HepG2 (cell line): Measurements from ENCODE around the gene MT1F. TPM values are rescaled to one million over a fixed set of nuclear protein-coding genes. Genes with fewer than 3 reads are reported as not detected.
A peak's percentile ranks its signal among the peaks of the same experiment; 100 is the strongest.

ENCODE experiments used
- AHR ChIP-seq: IDR thresholded peaks from 2 replicates; pipeline ENCODE4 v1.6.1; 2018; ENCODE audit warnings: missing genetic modification reagents, missing compliant biosample characterization
- ASH2L ChIP-seq: fragments of 300-600, 200-600 bp; sonication (generic); IDR thresholded peaks from 2 replicates; pipeline ENCODE4 v1.7.0; 2017; ENCODE audit warnings: low read depth, mild to moderate bottlenecking, moderate library complexity, mixed read lengths, low read length; ENCODE audit not compliant: insufficient read length
- GTF2F1 ChIP-seq: fragments of 150-350 bp; IDR thresholded peaks from 2 replicates; pipeline ENCODE4 v1.6.1; 2014; ENCODE audit warnings: low read length
- NCOR1 ChIP-seq: fragments of 200-600 bp; sonication (generic); IDR thresholded peaks from 2 replicates; pipeline ENCODE4 v1.7.0; 2017; ENCODE audit warnings: antibody characterized with exemption, low read length, borderline replicate concordance
- NFIB ChIP-seq: sonication (generic); formaldehyde crosslinking; IDR thresholded peaks from 2 replicates; pipeline ENCODE4 v1.9.0; 2021; ENCODE audit warnings: missing genetic modification reagents, mild to moderate bottlenecking, borderline replicate concordance
- PAXIP1 ChIP-seq: sonication (generic); formaldehyde crosslinking; conservative IDR thresholded peaks from 2 replicates; pipeline ENCODE4 v1.4.0; 2020; ENCODE audit warnings: mild to moderate bottlenecking, missing genetic modification reagents, moderate library complexity
- PPARG ChIP-seq: conservative IDR thresholded peaks from 2 replicates; pipeline ENCODE4 v1.6.1; 2016; ENCODE audit warnings: missing biosample characterization, missing genetic modification reagents
- RFX1 ChIP-seq: fragments of 450-650 bp; IDR thresholded peaks from 2 replicates; pipeline ENCODE4 v1.6.1; 2017
- SKI ChIP-seq: fragments of 450-650 bp; IDR thresholded peaks from one replicate; pipeline ENCODE4 v1.6.1; 2018; ENCODE audit warnings: mild to moderate bottlenecking; ENCODE audit not compliant: partially characterized antibody
- SNAI1 ChIP-seq: sonication (generic); formaldehyde crosslinking; IDR thresholded peaks from 2 replicates; pipeline ENCODE4 v1.5.0; 2020; ENCODE audit warnings: mild to moderate bottlenecking, missing genetic modification reagents, borderline replicate concordance
- TBX3 ChIP-seq: fragments of 450-650 bp; IDR thresholded peaks from 2 replicates; pipeline ENCODE4 v1.6.1; 2017; ENCODE audit warnings: antibody characterized with exemption, mild to moderate bottlenecking, inconsistent platforms, borderline replicate concordance
- XRCC5 ChIP-seq: fragments of 200-400 bp; formaldehyde crosslinking; optimal IDR thresholded peaks from 2 replicates; pipeline ENCODE3; 2017; ENCODE audit warnings: mild to moderate bottlenecking, low read length
- ZBTB4 ChIP-seq: sonication (generic); formaldehyde crosslinking; IDR thresholded peaks from 2 replicates; pipeline ENCODE4 v1.4.0; 2020; ENCODE audit warnings: missing genetic modification reagents, mild to moderate bottlenecking, borderline replicate concordance
- ZFAT ChIP-seq: sonication (generic); formaldehyde crosslinking; conservative IDR thresholded peaks from 2 replicates; pipeline ENCODE4 v1.8.1; 2023; ENCODE audit warnings: missing genetic modification reagents, inconsistent platforms
- ZNF552 ChIP-seq: sonication (generic); formaldehyde crosslinking; IDR thresholded peaks from 2 replicates; pipeline ENCODE4 v1.9.0; 2022; ENCODE audit warnings: missing genetic modification reagents, mild to moderate bottlenecking, borderline replicate concordance
- ZNF607 ChIP-seq: sonication (generic); formaldehyde crosslinking; IDR thresholded peaks from 2 replicates; pipeline ENCODE4 v1.5.1; 2020; ENCODE audit warnings: missing genetic modification reagents, mild to moderate bottlenecking, borderline replicate concordance
- ZNF672 ChIP-seq: sonication (generic); formaldehyde crosslinking; IDR thresholded peaks from 2 replicates; pipeline ENCODE4 v1.8.1; 2022; ENCODE audit warnings: missing genetic modification reagents
- ZNF788 ChIP-seq: sonication (generic); formaldehyde crosslinking; IDR thresholded peaks from 2 replicates; pipeline ENCODE4 v1.5.0; 2020; ENCODE audit warnings: mild to moderate bottlenecking, missing genetic modification reagents, borderline replicate concordance
- ZSCAN5A ChIP-seq: sonication (generic); formaldehyde crosslinking; IDR thresholded peaks from 2 replicates; pipeline ENCODE4 v1.8.0; 2022; ENCODE audit warnings: mild to moderate bottlenecking, missing genetic modification reagents, borderline replicate concordance
- polyA plus RNA-seq, 8 experiments: library from polyadenylated mRNA; depleted of rRNA in 3 of 8; stranded (reverse) in 7 of 8; unstranded in 1 of 8; fragments of >200 nt; fragmentation: Illumina TruSeq in 4 of 8; extraction: Trizol in 4 of 8; gene quantifications; 2 replicates each; pipeline versions ENCODE4 v1.2.1 to v1.2.3, GENCODE V29; 2011 to 2016; ENCODE audit warnings: low read depth in 4 of 8, missing spikeins in 1 of 8, mixed read lengths in 1 of 8; ENCODE audit not compliant: insufficient read depth in 1 of 8
- total RNA-seq, 5 experiments: library from RNA; depleted of rRNA; stranded (reverse); fragments of >200 nt; fragmentation: Illumina TruSeq; extraction: Trizol; gene quantifications; 2 replicates each; pipeline ENCODE4 v1.2.3, GENCODE V29; 2016; ENCODE audit warnings: low read depth in 1 of 5

Gene MT1F
- total and polyA plus RNA-seq, 2 of the 13 experiments (the other 11 are each of a cell fraction or from before 2014, with no cell fraction given): 1.9 to 169 TPM

GRCh38 chr16:56667581-56668571, 10.1 kb downstream of the MT1F start, which contains the start of gene MT1G (continued):
- TF ChIP-seq SNAI1 (CRISPR knock-in tag) (0 out of 2 replicates have a peak, but pooled peaks have one; percentile 45), ZNF552 (CRISPR knock-in tag) (peak; percentile 29; the same call in 1 of the 2 replicates), ZNF672 (CRISPR knock-in tag) (no peak), GTF2F1 (no peak), XRCC5 (peak; percentile 83), TBX3 (no peak), NFIB (CRISPR knock-in tag) (no peak), AHR (CRISPR knock-in tag) (no peak), NCOR1 (no peak), ZSCAN5A (no peak), ZFAT (CRISPR knock-in tag) (no peak), ZNF607 (CRISPR knock-in tag) (no peak), ASH2L (no peak), PAXIP1 (CRISPR knock-in tag) (peak; percentile 36), PPARG (CRISPR knock-in tag) (0 out of 2 replicates have a peak, but pooled peaks have one; percentile 9), SKI (peak; percentile 68), RFX1 (no peak), ZNF788 (no peak; the same call in 1 of the 2 replicates), ZBTB4 (CRISPR knock-in tag) (no peak)
